ENCODE measurements around the gene ACOXL.

The ACOXL gene

GRCh38 chr2:110718990-110719389, 13.4 kb upstream of the ACOXL start:
- no peak for DNase-seq (ENCODE audit: low spot score)

DNA sequence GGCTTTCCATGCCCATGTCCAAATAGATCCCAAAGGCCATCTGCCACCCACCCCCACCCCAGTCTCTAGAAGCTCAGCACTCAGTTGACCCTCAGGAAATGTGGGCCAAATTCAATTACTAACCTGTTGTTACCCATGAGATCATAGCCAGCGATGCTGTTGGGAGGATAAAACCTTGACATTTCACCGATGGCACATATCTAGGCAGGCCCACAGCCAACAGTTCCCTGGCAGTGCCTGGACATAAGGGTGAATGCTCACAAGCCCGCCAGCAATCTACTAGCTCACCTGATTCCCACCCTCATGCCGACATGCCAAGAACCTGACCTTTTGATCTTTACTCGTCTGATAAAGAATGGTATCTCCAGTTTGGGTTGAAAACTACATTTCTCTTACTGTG, 11.8 kb upstream of the ACOXL start:
- DNase-seq (ENCODE audit: low spot score), result no peak

DNA sequence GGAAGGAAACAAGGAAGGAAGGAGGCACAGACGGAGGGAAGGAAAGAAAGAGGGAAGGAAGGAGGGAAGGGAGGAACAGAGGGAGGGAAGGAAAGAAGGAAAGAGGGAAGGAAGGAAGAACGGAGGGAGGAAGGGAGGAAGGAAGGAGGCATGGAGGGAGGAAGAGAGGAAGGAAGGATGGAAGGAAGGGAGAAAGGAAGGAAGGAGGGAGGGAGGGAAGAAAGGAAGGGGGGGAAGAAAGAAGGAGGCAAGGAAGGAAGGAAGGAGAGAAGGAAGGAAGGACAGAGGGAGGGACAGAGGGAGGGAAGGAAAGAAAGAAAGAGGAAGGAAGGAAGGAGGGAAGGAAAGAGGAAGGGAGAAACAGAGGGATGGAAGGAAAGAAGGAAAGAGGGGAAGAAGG, 7.6 kb upstream of the ACOXL start:
- DNase-seq (ENCODE audit: low spot score), result no peak

DNA sequence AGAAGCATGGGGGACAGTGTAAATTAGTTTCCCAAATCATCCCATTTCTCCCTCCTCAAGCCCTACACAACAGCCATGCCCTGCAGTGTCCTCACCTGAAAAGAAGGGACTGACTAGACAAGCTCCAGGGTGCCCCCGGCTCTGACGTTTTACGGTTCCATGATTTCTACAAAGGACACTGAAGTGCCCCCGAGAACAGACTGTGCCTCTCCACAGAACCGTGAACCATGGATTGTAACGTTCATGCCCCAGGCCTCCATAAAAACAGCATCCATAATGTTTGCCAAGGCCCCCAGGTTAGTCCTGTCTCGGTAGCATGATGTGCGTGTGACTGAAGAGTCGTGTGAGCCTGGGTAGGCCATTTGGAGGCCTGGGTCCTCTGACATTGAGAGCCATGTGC, 7.0 kb upstream of the ACOXL start:
- no peak for DNase-seq (ENCODE audit: low spot score)

DNA sequence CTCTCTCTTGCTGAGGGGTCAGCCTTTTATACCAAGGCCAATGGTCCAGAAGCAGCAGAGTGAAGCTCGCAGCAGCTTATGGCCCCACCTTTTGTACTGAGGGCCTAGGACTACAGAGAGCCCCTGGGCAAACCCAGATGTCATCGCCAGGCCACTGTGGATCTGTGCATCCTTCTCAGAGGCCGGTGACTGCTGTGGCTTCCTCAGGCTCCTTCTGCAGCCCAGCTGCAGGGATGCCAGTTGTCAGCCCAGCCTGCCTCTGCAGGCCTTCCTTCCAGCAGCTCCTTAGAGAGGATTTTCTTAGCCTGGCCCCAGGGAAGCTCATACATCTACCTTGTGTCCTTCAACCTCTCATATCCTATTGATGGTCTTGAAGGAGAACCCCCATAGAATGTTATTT, 6.5 kb upstream of the ACOXL start:
- no peak for DNase-seq (ENCODE audit: low spot score)

- no peak for DNase-seq (ENCODE audit: low spot score)
Measured at GRCh38 chr2:110726285-110726684, 6.1 kb upstream of the ACOXL start.

DNA sequence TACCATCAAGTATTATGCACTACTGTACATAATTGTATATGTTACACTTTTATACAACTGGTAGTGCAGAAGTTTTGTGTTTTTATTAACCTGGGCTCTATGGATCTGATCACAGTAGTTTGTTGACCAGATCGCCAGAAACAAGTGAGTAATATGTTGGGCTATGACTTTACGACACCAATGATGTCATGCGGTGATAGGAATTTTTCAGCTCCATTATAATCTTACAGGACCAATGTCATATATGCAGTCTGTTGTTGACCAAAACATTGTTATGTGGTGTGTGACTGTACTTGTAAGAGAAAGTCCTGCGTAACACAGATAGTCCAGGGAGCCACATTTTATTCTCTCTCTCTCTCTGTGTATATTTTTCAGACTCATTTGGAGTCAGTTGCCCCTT, 4.5 kb upstream of the ACOXL start:
- DNase-seq (ENCODE audit: low spot score), result no peak

DNA sequence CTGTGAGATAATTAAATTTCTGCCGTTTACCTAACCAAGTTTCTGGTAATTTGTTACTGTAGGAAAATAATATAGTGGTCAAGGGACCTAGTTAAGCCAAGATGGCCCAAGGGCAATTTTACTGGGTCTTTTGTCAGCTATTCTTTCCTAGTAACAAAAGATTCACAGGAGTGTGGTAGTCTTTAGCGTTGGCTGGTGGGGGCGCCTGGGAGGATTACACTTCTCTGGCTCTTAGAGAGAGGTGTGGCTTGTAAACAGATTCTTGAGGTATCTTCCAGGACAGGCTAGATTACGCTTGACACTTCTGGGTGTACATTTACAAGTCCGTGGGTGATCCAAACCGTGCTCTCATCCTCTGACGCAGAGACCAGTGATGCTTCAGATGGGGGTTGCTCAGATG, 3.3 kb upstream of the ACOXL start:
- DNase-seq (ENCODE audit: low spot score), result no peak

GRCh38 chr2:110731064-110731463, 1.3 kb upstream of the ACOXL start:
- no peak for DNase-seq (ENCODE audit: low spot score)

DNA sequence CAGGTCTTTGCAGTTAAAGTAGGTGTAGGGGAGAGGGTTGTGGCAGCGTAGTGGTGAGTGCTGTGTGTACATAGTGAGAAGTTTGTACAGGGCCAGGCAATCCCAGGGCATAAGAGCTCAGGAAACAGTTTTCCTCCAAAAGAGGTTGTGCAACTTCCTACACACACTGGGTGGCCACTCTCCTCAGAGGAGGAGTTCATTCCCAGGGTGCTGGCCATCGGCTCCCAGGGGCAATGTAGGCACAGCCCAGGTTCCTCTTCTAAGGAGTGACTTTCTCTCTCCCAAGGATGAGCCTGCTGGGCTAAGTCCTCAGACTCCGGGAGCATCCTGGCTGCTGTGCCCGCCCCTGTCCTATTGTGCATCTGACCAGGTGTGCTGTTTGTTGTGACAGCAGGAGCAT, 3.0 kb downstream of the ACOXL start:
- DNase-seq (ENCODE audit: low spot score), result no peak

- no peak for DNase-seq (ENCODE audit: low spot score)
Measured at GRCh38 chr2:110737783-110738182, 5.4 kb downstream of the ACOXL start.

DNA sequence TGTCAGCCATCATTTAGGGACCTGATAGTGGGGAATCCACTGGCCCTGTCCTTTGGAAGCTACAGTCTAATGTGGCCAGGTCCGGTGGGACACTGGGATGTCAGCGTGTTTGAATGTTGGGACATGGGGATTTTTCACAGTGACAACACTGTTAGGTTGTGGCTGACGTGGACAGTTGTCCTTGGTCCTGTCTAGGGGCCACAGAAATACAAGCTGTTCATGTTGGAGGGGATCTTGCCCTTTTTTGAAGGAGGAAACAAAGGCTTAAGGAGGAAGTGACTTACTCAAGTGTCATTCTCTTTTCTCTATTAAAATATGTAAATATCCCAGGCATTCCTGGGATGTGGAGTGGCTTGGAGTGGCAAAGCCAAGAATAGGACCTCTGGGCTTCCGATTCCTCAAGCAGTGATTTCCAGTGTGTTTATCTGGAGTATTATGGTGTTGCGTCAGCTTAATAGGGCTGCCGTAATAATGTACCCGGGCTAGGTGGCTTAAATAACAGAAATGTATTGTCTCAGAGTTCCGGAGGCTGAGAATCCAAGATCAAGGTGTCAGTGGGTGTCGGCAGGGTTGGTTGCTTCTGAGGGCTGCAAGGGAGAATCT, 8.5 kb downstream of the ACOXL start:
- no peak for DNase-seq (ENCODE audit: low spot score)

DNA sequence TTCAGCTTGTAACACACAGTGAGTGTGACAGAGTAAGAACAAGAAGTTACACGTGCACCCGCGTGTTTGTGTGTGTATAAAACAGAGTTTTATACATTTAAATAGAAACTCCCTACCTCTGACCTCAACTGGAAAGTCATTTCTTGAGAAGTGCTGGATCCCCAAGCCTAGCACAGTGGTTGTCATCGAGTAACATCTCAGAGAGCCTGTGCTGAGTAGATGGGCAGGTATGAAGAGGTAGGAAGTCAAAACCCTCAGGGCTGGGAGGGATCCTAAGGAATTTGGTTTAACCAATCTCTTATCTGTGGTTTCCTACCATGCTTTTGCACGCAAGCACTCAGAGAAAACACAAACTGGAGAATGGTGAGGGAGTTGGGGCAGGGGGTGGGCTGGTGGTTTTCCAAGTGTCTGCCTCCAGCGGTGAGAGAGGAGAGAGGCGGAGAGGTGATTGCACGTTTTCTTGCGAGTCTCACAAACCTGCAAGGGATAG, 9.2 kb downstream of the ACOXL start:
- DNase-seq (ENCODE audit: low spot score), result peak; percentile 49

DNA sequence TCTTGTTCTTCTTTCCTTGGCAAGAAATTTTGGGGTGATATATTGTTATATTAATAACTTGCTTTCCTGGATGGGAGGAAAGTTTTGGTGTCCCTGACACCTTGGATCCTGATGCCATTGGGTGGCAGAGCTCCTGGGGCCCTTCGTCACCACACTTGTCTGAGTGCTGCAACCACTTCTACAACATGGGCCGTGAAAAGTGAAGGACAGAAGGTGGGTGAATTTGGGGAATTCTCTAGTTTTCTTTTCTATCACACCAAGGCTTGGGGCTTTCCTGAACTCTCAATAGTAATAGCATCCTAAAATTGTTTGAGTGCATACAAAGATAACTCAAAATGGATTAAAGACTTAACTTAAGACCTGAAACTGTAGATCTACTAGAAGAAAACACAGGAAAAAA, 10.0 kb downstream of the ACOXL start:
- DNase-seq (ENCODE audit: low spot score), result no peak

DNA sequence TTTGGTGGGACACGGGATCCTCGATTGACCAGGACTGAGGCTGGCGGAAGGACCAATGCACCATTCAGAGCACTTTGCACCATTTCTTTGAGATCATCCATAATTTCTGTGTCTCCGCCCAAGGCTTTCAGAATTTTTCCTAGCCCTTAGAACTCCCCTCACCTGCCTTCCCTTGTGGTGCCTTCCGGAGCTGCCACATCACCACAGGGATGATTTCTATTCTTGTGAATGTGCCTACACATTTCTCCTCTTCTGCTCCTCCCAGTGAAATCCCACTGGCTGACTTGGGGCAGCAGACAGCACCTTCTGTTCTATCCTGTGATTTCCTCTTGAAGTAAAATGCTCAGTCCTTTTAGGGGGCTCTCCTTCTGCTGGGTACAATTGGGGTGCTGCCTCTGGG, 11.2 kb downstream of the ACOXL start:
- no peak for DNase-seq (ENCODE audit: low spot score)

GRCh38 chr2:110744429-110744828, 12.1 kb downstream of the ACOXL start:
- DNase-seq (ENCODE audit: low spot score), result no peak

GRCh38 chr2:110745048-110745447, 12.7 kb downstream of the ACOXL start:
- no peak for DNase-seq (ENCODE audit: low spot score)

DNA sequence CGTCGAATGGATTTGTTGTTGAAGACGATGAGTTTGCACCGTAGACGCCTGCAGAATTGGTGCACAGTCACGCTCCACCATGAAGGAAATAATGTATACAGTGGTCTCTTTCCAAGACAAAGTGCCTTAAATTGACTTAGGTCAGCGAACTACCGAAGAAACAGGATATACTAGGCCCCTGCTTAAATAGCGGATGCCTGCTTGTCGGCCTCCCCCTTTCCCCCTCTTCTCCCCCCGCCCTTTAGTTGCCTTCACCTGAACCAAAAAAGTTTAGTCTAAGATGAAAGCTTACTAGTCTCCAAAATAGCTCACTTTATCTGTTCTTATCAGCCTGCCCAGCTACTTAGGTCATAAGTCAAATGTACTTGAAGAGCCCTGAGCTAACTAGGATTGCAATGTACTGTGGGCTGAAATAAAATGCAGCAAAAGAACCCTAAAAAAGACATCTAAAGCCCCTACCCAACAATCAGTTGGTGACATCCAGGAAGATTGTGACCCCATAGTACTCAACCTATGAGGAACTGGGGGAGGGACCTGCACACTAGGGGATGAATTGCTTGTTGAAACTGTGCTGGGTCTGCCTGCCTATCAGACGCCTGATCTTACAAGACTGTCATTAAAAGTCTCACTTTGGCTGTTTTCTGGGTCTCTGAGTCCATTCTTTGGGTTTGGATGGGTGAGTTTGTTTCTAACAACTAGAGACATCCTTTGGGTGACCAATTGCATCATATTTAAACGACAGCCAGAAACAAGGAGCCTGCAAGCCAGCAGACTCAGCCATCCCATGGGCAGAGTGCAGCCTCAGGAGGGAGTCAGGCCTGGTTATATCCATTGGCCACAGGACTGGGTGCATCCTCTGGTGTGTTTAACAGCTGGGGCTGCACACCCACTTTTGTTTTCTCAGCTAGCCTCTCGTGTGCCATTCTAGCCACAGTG, 14.5 kb downstream of the ACOXL start:
- no peak for DNase-seq (ENCODE audit: low spot score)

DNA sequence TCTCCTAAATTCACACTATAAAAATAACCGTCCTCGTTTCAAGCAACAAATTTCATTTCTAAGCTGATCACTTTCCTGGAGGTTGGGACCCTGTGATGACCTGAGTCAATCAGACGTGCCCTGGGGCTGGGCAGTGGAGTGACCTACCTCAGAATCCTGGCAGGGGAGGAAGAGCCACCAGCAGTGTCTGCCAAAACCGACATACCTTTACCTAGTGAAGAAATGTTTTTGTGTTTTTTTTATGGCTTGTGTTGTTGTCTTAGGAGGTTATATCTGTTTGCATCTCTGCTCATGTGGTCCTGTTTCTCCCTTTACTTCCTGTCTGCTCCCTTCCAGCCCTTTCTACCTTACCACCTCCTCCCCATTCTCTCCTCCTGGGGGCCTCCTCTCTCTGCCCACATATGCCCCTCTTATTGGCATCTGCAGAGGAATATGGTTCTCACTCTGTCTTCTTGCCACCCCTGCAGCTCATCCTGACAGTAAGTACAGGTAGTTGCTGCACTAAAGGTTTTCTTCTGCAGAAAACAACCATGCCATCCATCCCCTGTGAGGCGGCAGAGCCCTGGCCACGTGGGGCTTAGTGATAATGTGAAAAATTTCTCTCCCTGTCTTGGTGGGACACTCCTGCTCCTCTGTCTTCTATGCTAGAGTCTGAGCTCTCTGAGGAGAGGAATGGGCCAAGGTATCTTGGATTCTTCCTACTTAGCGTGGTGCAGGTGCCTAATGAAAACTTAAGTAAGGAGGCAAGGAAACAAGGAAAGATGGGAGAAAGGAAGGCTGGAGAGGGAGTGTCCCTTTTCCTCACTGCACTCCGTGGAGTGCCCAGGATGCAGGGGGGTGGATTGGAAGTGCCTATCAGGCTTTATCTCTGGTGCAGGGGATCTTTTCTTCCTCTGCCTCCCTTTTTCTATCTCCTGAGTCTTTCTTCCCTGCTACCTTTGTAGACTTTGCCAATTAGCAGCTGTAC, 15.4 kb downstream of the ACOXL start:
- peak; percentile 13 for DNase-seq (ENCODE audit: low spot score)

DNA sequence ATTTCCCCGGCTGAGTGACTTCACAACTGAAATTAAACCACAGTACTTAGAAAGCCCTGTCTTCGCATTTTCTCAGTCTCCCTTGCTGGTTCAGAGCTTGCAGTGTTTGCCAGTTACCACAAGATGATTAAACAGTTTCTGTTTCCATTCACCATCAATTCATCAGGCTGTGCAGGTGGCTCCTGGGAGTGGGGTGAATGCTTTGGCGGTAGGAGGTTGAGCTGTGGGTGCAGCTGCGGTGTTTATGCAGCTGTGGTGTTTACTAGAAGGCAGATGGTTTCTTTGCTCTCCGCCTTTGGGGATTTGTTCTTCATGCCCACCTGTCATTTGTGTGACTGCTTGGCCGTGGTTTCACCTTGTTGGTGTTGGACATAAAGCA, 16.1 kb downstream of the ACOXL start:
- DNase-seq (ENCODE audit: low spot score), result no peak

GRCh38 chr2:110751642-110752041, 19.3 kb downstream of the ACOXL start:
- DNase-seq (ENCODE audit: low spot score), result no peak

- no peak for DNase-seq (ENCODE audit: low spot score)
Measured at GRCh38 chr2:110752871-110753270, 20.5 kb downstream of the ACOXL start.

All from LoVo (cell line).